Neutrophil (primary cell): ENCODE data around the gene ATP6V1A.

ENCODE experiments used
- H3K27ac ChIP-seq: fragments of 200-600 bp; sonication (generic); 2 replicates; pipeline ENCODE4 v1.5.1; 2016; ENCODE audit warnings: mild to moderate bottlenecking, moderate library complexity
- H3K27me3 ChIP-seq: fragments of 200-600 bp; sonication (generic); 2 replicates; pipeline ENCODE4 v1.6.0; 2016; ENCODE audit warnings: mild to moderate bottlenecking
- H3K36me3 ChIP-seq: fragments of 200-600 bp; sonication (generic); 2 replicates; pipeline ENCODE4 v1.5.1; 2017
- H3K4me1 ChIP-seq, 2 experiments: fragments of 200-600 bp in 1 of 2; sonication (generic) in 1 of 2; 1 replicate in 1 of 2; 2 replicates in 1 of 2; pipeline versions ENCODE4 v1.5.1 to v1.6.1; 2013 to 2016; ENCODE audit warnings: low read depth in 1 of 2, low read length in 1 of 2, mild to moderate bottlenecking in 1 of 2, moderate library complexity in 1 of 2; ENCODE audit not compliant: control insufficient read depth in 1 of 2, insufficient read depth in 1 of 2
- H3K4me3 ChIP-seq, 2 experiments: fragments of 200-600 bp in 1 of 2; sonication (generic) in 1 of 2; 1 replicate in 1 of 2; 2 replicates in 1 of 2; pipeline ENCODE4 v1.5.1; 2013 to 2016; ENCODE audit warnings: low read depth in 1 of 2, low read length in 1 of 2, mild to moderate bottlenecking in 1 of 2, moderate library complexity in 1 of 2
- H3K9me3 ChIP-seq: fragments of 200-600 bp; sonication (generic); 2 replicates; pipeline ENCODE4 v1.5.1; 2016
- TF ChIP-seq, protein P1 (sequence below): fragments of 200-600 bp; sonication (generic); IDR thresholded peaks from 2 replicates; pipeline ENCODE4 v1.5.1; 2016; ENCODE audit warnings: antibody characterized with exemption

The ATP6V1A gene

GRCh38 chr3:113829576-113830354 lies 82.9 kb downstream of the ATP6V1A start:
- H3K27me3 ChIP-seq: no peaks in the 10 kb centered on the region
- peak overlapping the region; percentile 94 for H3K27ac ChIP-seq
- peaks cover 38 to 58% of the 10 kb centered on the region in 2 experiments for H3K4me1 ChIP-seq
- TF ChIP-seq, protein P1, sequence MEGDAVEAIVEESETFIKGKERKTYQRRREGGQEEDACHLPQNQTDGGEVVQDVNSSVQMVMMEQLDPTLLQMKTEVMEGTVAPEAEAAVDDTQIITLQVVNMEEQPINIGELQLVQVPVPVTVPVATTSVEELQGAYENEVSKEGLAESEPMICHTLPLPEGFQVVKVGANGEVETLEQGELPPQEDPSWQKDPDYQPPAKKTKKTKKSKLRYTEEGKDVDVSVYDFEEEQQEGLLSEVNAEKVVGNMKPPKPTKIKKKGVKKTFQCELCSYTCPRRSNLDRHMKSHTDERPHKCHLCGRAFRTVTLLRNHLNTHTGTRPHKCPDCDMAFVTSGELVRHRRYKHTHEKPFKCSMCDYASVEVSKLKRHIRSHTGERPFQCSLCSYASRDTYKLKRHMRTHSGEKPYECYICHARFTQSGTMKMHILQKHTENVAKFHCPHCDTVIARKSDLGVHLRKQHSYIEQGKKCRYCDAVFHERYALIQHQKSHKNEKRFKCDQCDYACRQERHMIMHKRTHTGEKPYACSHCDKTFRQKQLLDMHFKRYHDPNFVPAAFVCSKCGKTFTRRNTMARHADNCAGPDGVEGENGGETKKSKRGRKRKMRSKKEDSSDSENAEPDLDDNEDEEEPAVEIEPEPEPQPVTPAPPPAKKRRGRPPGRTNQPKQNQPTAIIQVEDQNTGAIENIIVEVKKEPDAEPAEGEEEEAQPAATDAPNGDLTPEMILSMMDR: no peak
- H3K36me3 ChIP-seq: no peaks in the 10 kb centered on the region
- peak overlapping the region; percentile 9 to 23 for H3K4me3 ChIP-seq
- H3K9me3 ChIP-seq: no peaks in the 10 kb centered on the region

DNA sequence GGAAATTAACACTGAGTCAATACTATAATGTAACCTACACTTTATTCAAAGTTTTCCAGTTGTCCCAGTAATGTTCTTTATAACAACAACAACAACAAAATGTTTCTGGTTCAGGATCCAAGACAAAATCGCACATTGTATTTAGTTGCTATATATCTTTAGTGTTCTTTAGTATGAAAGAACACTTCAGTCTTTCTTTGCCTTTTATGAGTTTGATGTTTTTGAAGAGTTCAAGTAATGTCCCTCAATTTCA lies 84.2 kb downstream of the ATP6V1A start:
- Histone ChIP-seq H3K36me3 (no peaks in the 10 kb centered on the region), H3K9me3 (no peaks in the 10 kb centered on the region), H3K27me3 (no peaks in the 10 kb centered on the region), H3K27ac (peak overlapping the region; percentile 94), H3K4me1 (peaks cover 38 to 58% of the 10 kb centered on the region in 2 experiments), H3K4me3 (peak overlapping the region; percentile 23 to 30)
- TF ChIP-seq, protein P1: no peak

- Histone ChIP-seq H3K4me1 (peaks cover 38 to 58% of the 10 kb centered on the region in 2 experiments), H3K9me3 (no peaks in the 10 kb centered on the region), H3K27ac (peak overlapping the region; percentile 94), H3K27me3 (no peaks in the 10 kb centered on the region), H3K36me3 (no peaks in the 10 kb centered on the region), H3K4me3 (no peak overlapping the region)
- TF ChIP-seq, protein P1: no peak
These were observed 85.8 kb downstream of the ATP6V1A start for GRCh38 chr3:113832477-113833164.

- TF ChIP-seq, protein P1: no peak
- H3K4me3 ChIP-seq: no peak overlapping the region
- H3K9me3 ChIP-seq: no peaks in the 10 kb centered on the region
- peak overlapping the region; percentile 31 for H3K27ac ChIP-seq
- peaks cover 38 to 57% of the 10 kb centered on the region in 2 experiments for H3K4me1 ChIP-seq
- H3K27me3 ChIP-seq: peaks cover 10% of the 10 kb centered on the region
- H3K36me3 ChIP-seq: no peaks in the 10 kb centered on the region
These were observed 88.1 kb downstream of the ATP6V1A start for GRCh38 chr3:113834983-113835382.

DNA sequence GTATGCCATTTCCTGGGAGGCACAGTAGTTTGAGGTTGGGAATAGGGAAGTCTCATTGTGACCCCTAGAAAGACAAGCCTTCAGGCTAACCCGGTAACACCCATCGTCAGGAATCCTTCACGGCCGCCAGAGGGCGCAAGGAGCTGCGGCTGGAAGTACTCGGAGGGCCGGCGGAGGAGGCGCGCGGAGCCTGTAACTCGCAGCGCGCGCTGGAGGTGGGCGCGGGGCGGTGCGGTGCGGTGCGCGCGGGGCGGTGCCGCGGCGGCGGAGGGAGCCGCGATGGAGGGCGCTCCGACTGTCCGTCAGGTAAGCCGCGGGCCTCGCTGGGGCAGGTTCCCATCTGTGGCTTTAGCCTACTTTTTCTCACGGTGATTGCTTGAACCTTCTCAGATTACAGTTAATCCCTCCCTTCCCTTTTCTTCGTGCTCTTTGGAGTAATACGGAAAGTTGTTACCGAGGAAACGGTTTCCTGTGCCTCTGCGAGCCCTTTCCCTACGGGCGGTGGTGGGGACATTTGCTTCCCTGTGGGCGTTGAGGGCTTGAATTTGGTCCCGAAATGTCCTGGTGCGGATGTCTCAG lies 91.9 kb downstream of the ATP6V1A start, which contains the start of gene GRAMD1C:
GRAMD1C (plus strand) TSS at position 158 of the 579 bp plus-strand sequence; CDS start at position 280, 122 bp downstream.
- no peaks in the 10 kb centered on the region for H3K9me3 ChIP-seq
- no peaks in the 10 kb centered on the region for H3K36me3 ChIP-seq
- TF ChIP-seq, protein P1: peak; percentile 83
- peak within 1 kb of the TSS; percentile 66 for H3K27ac ChIP-seq
- peaks cover 15 to 22% of the 10 kb centered on the region in 2 experiments for H3K4me1 ChIP-seq
- H3K4me3 ChIP-seq: peak within 1 kb of the TSS; percentile 61 to 62
- H3K27me3 ChIP-seq: peaks cover 10% of the 10 kb centered on the region
